Activated effector memory CD4-positive, alpha-beta T cell treated with anti-CD3 and anti-CD28 coated beads, Interleukin-2, amount 50 U/mL, for 16 hours (primary cell): ENCODE data around the gene FFAR2.

Experiments used
- DNase-seq: peaks from one replicate; pipeline ENCODE4 v3.0.0-alpha.2; 2020

The FFAR2 gene

DNA sequence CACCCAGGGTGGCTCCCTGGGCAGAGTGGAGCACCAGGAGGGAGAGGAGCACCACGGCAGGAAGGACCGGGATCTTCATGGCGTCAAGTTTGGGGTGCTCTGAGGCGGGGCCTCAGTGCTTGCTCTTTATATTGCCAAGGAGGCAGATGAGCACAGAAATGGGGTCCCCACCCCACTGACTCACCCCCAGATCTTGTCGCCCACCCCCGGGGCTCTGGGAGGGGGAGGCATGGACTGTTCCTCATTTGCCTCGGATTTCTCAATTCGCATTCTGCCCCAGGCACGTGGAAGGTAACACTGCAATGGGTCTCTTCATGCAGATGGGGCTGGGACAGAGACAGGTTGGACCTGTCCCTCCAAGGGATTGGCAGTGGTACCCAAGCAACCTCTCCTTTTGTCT lies 42.3 kb downstream of the FFAR2 start, which contains the start of gene KRTDAP:
TSS of gene KRTDAP (minus strand) at position 101 of the 400 bp plus-strand sequence. CDS start at position 79, 22 bp downstream.
- peak; percentile 28 for DNase-seq

DNA sequence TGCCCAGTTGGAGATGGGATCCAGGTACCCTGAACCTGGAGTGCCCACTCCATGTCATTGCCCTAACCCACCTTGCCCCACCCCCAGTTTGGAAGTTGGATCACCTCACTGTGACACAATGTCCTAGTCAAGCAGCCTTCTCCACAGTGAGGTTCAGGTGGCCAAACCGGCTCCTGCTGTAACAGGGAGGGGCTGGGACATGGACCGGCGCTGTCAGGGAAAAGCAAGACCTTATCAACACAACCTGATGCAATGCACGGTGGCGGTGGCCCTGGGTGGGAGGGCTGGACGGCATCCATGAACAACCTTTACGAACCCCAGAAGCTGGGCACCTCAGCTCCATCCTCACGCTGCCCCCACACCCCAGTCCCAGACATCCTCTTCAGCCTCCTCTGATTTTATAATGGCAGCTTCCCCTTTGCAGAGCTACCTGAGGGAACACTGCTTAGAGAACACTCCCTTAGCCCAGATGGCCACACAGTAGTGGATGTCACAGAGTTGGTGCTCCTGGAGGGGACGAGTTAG lies 43.8 kb downstream of the FFAR2 start:
- DNase-seq = no peak

DNA sequence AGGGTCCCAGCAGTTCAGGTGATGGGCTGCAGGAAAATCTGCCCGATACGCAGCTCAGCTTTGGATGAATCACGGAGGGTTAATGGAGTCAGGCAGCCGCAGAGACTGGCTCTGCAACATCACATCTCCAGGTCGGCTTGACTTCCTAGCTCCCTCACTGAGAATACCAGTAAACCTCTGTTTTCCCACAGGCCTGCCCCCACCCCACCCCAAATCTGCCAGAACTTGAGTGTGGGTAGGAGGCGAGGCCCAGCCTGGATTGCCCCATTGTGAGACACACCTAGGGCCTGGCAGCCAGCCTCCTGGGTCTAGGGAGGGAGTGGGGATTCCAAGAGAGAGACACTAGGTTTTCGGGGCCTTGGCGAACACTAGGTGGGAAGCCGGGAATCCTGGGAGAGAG lies 45.9 kb downstream of the FFAR2 start:
- no peak for DNase-seq

DNA sequence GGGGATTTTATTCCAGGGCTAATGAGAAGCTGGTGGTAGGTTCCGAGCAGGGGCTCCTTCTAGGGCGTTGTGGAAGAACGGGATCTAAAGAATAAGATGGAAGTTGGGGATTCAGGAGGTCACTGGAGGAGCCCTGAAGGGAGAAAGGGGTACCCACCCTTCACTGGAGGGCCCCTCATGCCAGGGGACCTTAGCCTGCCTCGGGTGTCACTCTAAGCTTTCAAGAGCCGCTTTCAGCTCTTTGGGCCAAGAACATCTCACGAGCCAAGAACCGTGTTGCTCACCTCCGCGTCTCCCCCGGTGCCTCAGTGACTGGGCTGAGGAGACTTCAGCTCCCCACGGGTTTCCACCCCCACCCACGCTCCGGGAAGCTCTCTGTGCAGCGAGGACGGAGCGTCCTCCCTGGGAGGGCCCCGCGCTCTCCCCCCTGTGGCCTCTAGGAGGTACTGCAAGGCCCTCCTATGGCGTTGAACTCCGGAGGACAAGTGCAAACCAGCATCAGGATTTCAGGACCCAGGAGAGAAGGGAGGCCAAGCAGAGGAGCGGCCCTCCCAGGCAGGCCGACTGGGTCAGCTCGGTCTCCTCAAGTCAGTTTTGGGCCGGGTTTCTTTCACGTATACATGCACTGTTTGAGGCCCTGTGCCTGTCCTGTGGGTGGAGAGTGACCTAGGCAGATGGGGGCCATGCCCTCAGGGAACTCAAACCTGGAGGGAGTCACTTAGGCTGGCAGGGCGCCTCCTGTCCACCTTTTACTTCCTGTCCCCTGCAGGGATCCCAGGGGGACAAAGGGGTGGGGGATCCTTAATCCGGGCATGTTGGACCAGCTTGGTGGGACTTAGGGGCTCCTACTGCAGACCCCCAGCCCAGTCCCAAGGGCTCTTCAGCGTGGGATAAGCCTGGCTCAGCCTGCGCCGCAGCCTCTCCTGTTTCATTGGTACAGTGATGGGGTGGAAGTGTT lies 47.3 kb downstream of the FFAR2 start:
- DNase-seq = peak; percentile 90

DNA sequence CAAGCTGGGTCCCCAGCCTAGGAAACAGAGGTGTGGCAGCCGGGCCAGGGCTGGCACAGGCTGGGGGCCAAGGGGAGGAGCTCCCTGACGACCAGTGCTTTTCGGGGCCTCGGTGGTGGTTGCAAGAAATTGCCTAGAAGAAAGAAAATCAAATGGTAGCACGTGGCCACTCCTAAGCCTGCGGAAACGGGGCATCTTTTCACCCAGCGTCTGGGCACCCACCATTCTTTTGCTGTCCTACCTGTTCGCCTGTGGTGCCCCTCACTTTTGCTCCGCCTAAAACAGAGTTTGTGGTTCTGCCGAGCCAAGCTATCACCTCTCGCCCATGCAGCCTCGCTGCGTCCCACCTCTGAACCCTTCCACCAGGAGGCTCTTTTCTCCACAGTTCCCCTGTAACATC lies 49.3 kb downstream of the FFAR2 start:
- DNase-seq = no peak

DNA sequence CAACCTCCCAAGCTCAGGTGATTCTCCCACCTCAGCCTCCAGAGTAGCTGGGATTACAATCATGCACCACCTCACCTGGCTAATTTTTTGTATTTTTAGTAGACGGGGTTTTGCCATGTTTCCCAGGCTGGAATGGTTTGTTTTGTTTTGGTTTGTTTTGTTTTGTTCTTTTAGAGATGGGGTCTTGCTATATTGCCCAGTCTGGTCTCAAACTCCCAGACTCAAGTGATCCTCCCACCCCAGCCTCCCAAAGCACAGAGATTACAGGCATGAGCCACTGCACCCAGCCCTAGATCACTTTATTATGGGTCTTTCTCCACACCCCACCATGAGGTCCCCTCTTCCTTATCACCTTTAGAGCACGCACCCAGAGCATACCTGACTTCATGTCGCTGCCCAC lies 50.2 kb downstream of the FFAR2 start:
- DNase-seq = no peak

DNA sequence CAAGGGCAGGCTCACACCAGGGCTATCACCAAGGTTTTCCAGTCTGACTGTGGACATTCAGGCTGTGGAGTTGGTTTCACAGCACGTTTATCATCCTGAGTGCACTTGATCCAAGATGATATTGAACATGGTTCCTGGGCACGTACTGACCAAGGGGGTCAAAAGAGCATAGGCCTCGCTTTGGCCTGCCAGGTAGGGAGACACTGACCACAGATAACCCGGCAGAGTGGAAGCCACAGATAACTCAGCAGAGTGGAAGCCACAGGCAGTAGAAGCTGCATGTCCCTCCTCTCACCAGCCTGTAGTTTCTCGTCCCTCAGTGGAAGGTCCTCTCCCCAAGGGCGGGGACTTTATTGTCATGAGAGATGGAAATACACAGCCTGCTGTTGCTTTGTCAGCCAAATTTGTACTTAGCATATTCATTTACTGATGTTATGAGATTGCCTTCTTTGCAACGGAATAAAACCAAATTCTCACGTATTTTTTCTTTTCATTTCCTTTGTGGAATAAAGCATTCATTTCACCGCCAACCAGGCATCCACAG lies 51.0 kb downstream of the FFAR2 start:
- no peak for DNase-seq

DNA sequence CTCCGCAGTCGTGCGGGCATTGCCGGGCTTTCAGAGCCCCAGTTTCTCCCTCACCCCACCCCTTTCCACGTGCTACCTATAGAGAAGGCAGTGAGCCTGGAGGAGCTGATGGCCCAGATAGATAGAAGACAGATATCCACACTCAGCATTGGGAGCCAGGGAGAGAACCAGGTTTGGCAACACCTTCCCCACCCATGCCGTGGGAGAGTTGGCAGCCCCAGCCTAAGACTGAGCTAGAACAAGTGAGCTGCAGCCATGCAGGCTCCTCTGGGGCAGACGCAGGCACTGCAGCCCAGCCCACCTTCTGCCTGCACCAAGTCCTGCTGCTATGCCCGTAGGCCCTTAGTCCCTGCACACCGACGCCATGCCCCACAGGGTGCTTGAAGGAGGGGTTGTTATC lies 52.6 kb downstream of the FFAR2 start:
- no peak for DNase-seq
